GM12878 (cell line): Measurements from ENCODE around the gene CERT1. TPM values are rescaled to one million over a fixed set of nuclear protein-coding genes. Genes with fewer than 3 reads are reported as not detected.
A peak's percentile ranks its signal among the peaks of the same experiment; 100 is the strongest.

Experiments
- ATAC-seq: fragments of 200-7000 bp; cut with Tn5 transposase; 3 replicates; pipeline ENCODE4 v1.9.1; 2020; ENCODE audit warnings: mild to moderate bottlenecking, moderate library complexity
- BruUV-seq: library from RNA; stranded (reverse); fragments of 400-500 nt; replicated peaks from 2 replicates; lab custom pipeline; 2021; lab: Mats Ljungman, UMichigan
- CTCF ChIA-PET: fragments of 300-600 bp; sonication (Branson Sonifier 250); formaldehyde crosslinking; extraction: SDS; loops from one replicate; lab custom pipeline; 2021; ENCODE audit warnings: inconsistent platforms; lab: Yijun Ruan, JAX
- POLR2A ChIA-PET: fragments of 350-600 bp; formaldehyde crosslinking; extraction: SDS; loops from one replicate; lab custom pipeline; 2021; ENCODE audit warnings: inconsistent platforms; lab: Charles Lee
- RAD21 ChIA-PET: fragments of 300-600 bp; sonication (Branson Sonifier 250); formaldehyde crosslinking; loops from one replicate; lab custom pipeline; 2023; ENCODE audit warnings: antibody characterized with exemption; ENCODE audit not compliant: unreplicated experiment; lab: Charles Lee
- SMC1A ChIA-PET: fragments of 300-600 bp; sonication (Branson Sonifier 250); formaldehyde crosslinking; loops from one replicate; lab custom pipeline; 2023; ENCODE audit not compliant: unreplicated experiment, uncharacterized antibody; lab: Charles Lee
- DNase-seq: peaks from one replicate; pipeline ENCODE4 v3.0.0-alpha.2; 2011; ENCODE audit warnings: low read depth, low spot score
- FAIRE-seq: peaks from 3 replicates; lab custom pipeline; 2011; peaks lifted over from hg19 to GRCh38; lab: Jason Lieb, UNC
- H2AFZ ChIP-seq: 2 replicates; pipeline ENCODE4 v1.6.0; 2011; ENCODE audit warnings: low read depth, low read length, control low read depth; ENCODE audit not compliant: control insufficient read depth
- H3K27ac ChIP-seq: 2 replicates; pipeline ENCODE4 v1.5.1; 2011; ENCODE audit warnings: control low read depth; ENCODE audit not compliant: control insufficient read depth, insufficient read depth
- H3K27me3 ChIP-seq, 2 experiments: replicated peaks in 1 of 2; 2 replicates each; pipeline versions ENCODE4 v1.6.0 to v1.6.1; 2011; ENCODE audit warnings: low read length in 1 of 2; ENCODE audit not compliant: control insufficient read depth in 2 of 2, insufficient read depth in 2 of 2
- H3K36me3 ChIP-seq, 2 experiments: 2 replicates each; pipeline ENCODE4 v1.5.1; 2011; ENCODE audit warnings: low read length in 1 of 2; ENCODE audit not compliant: control insufficient read depth in 2 of 2, insufficient read depth in 2 of 2
- H3K4me1 ChIP-seq: 2 replicates; pipeline ENCODE4 v1.6.1; 2011; ENCODE audit warnings: mild to moderate bottlenecking, low read length, moderate library complexity, mixed read lengths; ENCODE audit not compliant: control insufficient read depth, insufficient read depth
- H3K4me2 ChIP-seq: 2 replicates; pipeline ENCODE4 v1.6.0; 2011; ENCODE audit warnings: control low read depth; ENCODE audit not compliant: control insufficient read depth, insufficient read depth
- H3K4me3 ChIP-seq: fragments of 200-600 bp; sonication (generic); 2 replicates; pipeline ENCODE4 v1.5.1; 2016
- H3K79me2 ChIP-seq: 2 replicates; pipeline ENCODE4 v1.6.0; 2011; ENCODE audit warnings: low read length; ENCODE audit not compliant: control insufficient read depth, insufficient read depth
- H3K9ac ChIP-seq: 2 replicates; pipeline ENCODE4 v1.8.0; 2011; ENCODE audit warnings: low read length, control low read depth, mixed read lengths; ENCODE audit not compliant: control insufficient read depth, insufficient read depth
- H3K9me3 ChIP-seq: replicated peaks from 3 replicates; pipeline ENCODE4 v1.5.1; 2011; ENCODE audit warnings: mild to moderate bottlenecking, low read length; ENCODE audit not compliant: control insufficient read depth, insufficient read depth
- H4K20me1 ChIP-seq: 2 replicates; pipeline ENCODE4 v1.6.0; 2011; ENCODE audit not compliant: control insufficient read depth, insufficient read depth
- BCLAF1 ChIP-seq: fragments of 450-650 bp; IDR thresholded peaks from 2 replicates; pipeline ENCODE4 v1.6.1; 2017; ENCODE audit warnings: antibody characterized with exemption, mild to moderate bottlenecking, moderate library complexity
- CBX3 ChIP-seq: fragments of 200-600 bp; sonication (generic); IDR thresholded peaks from 2 replicates; pipeline ENCODE4 v1.6.1; 2016; ENCODE audit warnings: low read depth, borderline replicate concordance
- CHD2 ChIP-seq: IDR thresholded peaks from 2 replicates; pipeline ENCODE4 v1.6.1; 2011; ENCODE audit warnings: low read depth, low read length, improper control_type of control experiment, borderline replicate concordance
- CREM ChIP-seq: IDR thresholded peaks from 2 replicates; pipeline ENCODE4 v1.6.1; 2014; ENCODE audit warnings: antibody characterized with exemption, low read depth
- DPF2 ChIP-seq: fragments of 450-650 bp; IDR thresholded peaks from 2 replicates; pipeline ENCODE4 v1.6.1; 2017; ENCODE audit warnings: mild to moderate bottlenecking
- HDAC6 ChIP-seq: fragments of 200-600 bp; sonication (generic); IDR thresholded peaks from one replicate; pipeline ENCODE4 v1.8.0; 2017; ENCODE audit warnings: antibody characterized with exemption; ENCODE audit not compliant: unreplicated experiment
- LARP7 ChIP-seq: fragments of 450-650 bp; IDR thresholded peaks from 2 replicates; pipeline ENCODE4 v1.6.1; 2017; ENCODE audit warnings: mild to moderate bottlenecking
- POLR2A ChIP-seq: IDR thresholded peaks from 2 replicates; pipeline ENCODE4 v1.6.1; 2011; ENCODE audit warnings: low read depth, mild to moderate bottlenecking, low read length
- SMARCA5 ChIP-seq: fragments of 450-650 bp; IDR thresholded peaks from 2 replicates; pipeline ENCODE4 v1.6.1; 2017; ENCODE audit warnings: mild to moderate bottlenecking
- SREBF2 ChIP-seq: IDR thresholded peaks from 2 replicates; pipeline ENCODE4 v1.6.1; 2012; ENCODE audit warnings: mild to moderate bottlenecking, low read length
- USF2 ChIP-seq: IDR thresholded peaks from 2 replicates; pipeline ENCODE4 v1.6.1; 2011; ENCODE audit warnings: low read depth, low read length, improper control_type of control experiment, borderline replicate concordance
- YBX1 ChIP-seq: fragments of 450-650 bp; IDR thresholded peaks from 2 replicates; pipeline ENCODE4 v1.6.1; 2016; ENCODE audit warnings: antibody characterized with exemption
- ZNF622 ChIP-seq: fragments of 450-650 bp; IDR thresholded peaks from 2 replicates; pipeline ENCODE4 v1.6.1; 2017; ENCODE audit warnings: mild to moderate bottlenecking, inconsistent platforms
- WGBS: methylation state at CpG from one replicate; pipeline ENCODE4 v1.1.6; 2016; ENCODE audit warnings: low lambda C conversion rate; ENCODE audit not compliant: insufficient replicate concordance, insufficient coverage; ENCODE audit errors: missing lambda C conversion rate; 5-methylcytosine and 5-hydroxymethylcytosine counted together
- in situ Hi-C: fragments of 300-500 bp; cut with MboI; formaldehyde crosslinking; loops from 9 replicates; pipeline ENCODE4 v1.14.3; 2018; ENCODE audit warnings: mixed read lengths
- intact Hi-C: fragments of 100-400 bp; cut with micrococcal nuclease; formaldehyde crosslinking; loops from one replicate; pipeline ENCODE4 v1.14.2; 2022; ENCODE audit not compliant: unreplicated experiment
- polyA plus RNA-seq, 11 experiments: library from polyadenylated mRNA; depleted of rRNA in 4 of 11; unstranded in 6 of 11; stranded (reverse) in 5 of 11; fragments of >200 nt; fragmentation: Nextera tagmentation in 4 of 11; fragmentation: Illumina TruSeq in 1 of 11; extraction: Ambion mirVana in 4 of 11; extraction: Trizol in 1 of 11; gene quantifications; 1 replicate in 1 of 11; 2 replicates in 10 of 11; pipeline versions ENCODE4 v1.2.1 to v1.2.3, GENCODE V29; 2011 to 2016; ENCODE audit warnings: inconsistent platforms in 2 of 11, missing spikeins in 2 of 11, low read depth in 1 of 11
- total RNA-seq, 4 experiments: library from RNA; depleted of rRNA in 3 of 4; stranded (reverse); fragments of >200 nt in 3 of 4; fragmentation: Illumina TruSeq in 1 of 4; extraction: Trizol in 1 of 4; gene quantifications; 2 replicates each; pipeline versions ENCODE4 v1.2.1 to v1.2.3, GENCODE V29; 2013 to 2021
- TF ChIP-seq, protein P1 (sequence below): IDR thresholded peaks from 2 replicates; pipeline ENCODE4 v1.6.1; 2012; ENCODE audit warnings: mild to moderate bottlenecking, low read depth, low read length

The CERT1 gene
- total and polyA plus RNA-seq, 10 of the 15 experiments (the other 5 are each of a cell fraction or from before 2014, with no cell fraction given): 7.7 to 36.7 (median 25.6) TPM

DNA sequence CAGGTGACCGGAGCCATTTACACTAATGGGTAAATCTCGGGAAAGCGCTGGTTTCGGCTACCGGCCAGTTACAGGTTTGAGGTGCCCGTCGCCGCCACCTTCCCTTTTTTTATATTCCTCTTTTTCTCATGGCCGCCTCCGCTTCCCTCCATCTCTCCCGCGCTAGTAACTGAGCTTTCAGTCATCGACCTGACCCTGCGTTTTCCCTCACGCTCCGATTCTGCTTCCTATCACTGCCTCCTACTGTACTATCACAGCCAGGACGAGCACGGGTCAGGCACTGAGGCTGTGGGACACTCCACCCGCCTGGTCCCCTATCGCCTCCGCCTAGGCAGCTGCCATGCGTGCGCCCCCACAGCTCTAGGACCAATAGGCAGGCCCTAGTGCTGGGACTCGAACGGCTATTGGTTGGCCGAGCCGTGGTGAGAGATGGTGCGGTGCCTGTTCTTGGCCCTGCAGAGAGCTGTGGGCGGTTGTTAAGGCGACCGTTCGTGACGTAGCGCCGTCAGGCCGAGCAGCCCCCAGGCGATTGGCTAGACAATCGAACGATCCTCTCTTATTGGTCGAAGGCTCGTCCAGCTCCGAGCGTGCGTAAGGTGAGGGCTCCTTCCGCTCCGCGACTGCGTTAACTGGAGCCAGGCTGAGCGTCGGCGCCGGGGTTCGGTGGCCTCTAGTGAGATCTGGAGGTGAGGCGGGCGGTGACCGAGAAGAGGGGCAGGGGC is 174.7 kb downstream of the CERT1 start, which contains the start of gene HMGCR:
HMGCR (plus strand) TSS at position 606 of the 722 bp plus-strand sequence. CDS start 5,386 bp downstream, outside the sequence.
- RAD21 ChIA-PET: interaction anchor here (0.7 to 1.7 kb wide), 20 partner anchors 9 to 381 kb away, joined by 3 to 28 read pairs (median 4); partner anchors contain the start of gene ANKRD31
- in situ Hi-C loops: no loop called here
- SMC1A ChIA-PET: interaction anchor here (0.6 to 3.6 kb wide), 11 partner anchors 15 to 402 kb away, joined by 3 to 24 read pairs (median 4); partner anchors contain the start of gene ANKRD31
- H3K9ac ChIP-seq: peak within 1 kb of the TSS; percentile 90
- POLR2A ChIA-PET: interaction anchor here (0.6 to 1.9 kb wide), 15 partner anchors 13 to 380 kb away, joined by 3 to 16 read pairs (median 4); partner anchors contain the start of genes ANKRD31 and POC5
- H3K4me3 ChIP-seq: peak within 1 kb of the TSS; percentile 91
- BruUV-seq: no TSS peak
- peak; percentile 98 for DNase-seq
- CTCF ChIA-PET: interaction anchor here (0.6 to 1.4 kb wide), 12 partner anchors 17 to 344 kb away, joined by 3 to 9 read pairs (median 3); partner anchors contain the start of gene ANKRD31
- peak within 1 kb of the TSS; percentile 96 for H3K27ac ChIP-seq
- peak; percentile 97 for ATAC-seq
- H3K27me3 ChIP-seq: no peaks in the 10 kb centered on the region
- peak within 1 kb of the TSS; percentile 97 for H3K4me2 ChIP-seq
- peaks cover 45% of the 10 kb centered on the region for H3K79me2 ChIP-seq
- H4K20me1 ChIP-seq: peaks cover 4% of the 10 kb centered on the region; the same call in 1 of the 2 replicates
- FAIRE-seq: peak; percentile 98
- intact Hi-C loops: loop anchor here (1.0 to 5.0 kb wide), 3 partner anchors 100 to 241 kb away; partner anchors contain the start of genes ANKRD31, CERT1 and POLK
- H3K36me3 ChIP-seq: peaks cover 0 to 6% of the 10 kb centered on the region in 2 experiments; a peak in 1 of 4 replicates
- H2AFZ ChIP-seq: peak within 1 kb of the TSS; percentile 99
- no peaks in the 10 kb centered on the region for H3K9me3 ChIP-seq
- H3K4me1 ChIP-seq: peaks cover 6% of the 10 kb centered on the region; the same call in 1 of the 2 replicates
- 1% methylated on average over 53 of the region's 56 CpGs for WGBS
- TF ChIP-seq LARP7 (no peak), ZNF622 (no peak), DPF2 (0 out of 2 replicates have a peak, but pooled peaks have one; percentile 32), BCLAF1 (no peak), YBX1 (no peak), USF2 (no peak; the same call in 1 of the 2 replicates), SMARCA5 (peak; percentile 66; the same call in 1 of the 2 replicates), CREM (peak; percentile 91), HDAC6 (peak; percentile 56), SREBF2 (peak; percentile 85), CHD2 (peak; percentile 89; the same call in 1 of the 2 replicates), CBX3 (no peak), POLR2A (peak; percentile 98)
- TF ChIP-seq, protein P1, sequence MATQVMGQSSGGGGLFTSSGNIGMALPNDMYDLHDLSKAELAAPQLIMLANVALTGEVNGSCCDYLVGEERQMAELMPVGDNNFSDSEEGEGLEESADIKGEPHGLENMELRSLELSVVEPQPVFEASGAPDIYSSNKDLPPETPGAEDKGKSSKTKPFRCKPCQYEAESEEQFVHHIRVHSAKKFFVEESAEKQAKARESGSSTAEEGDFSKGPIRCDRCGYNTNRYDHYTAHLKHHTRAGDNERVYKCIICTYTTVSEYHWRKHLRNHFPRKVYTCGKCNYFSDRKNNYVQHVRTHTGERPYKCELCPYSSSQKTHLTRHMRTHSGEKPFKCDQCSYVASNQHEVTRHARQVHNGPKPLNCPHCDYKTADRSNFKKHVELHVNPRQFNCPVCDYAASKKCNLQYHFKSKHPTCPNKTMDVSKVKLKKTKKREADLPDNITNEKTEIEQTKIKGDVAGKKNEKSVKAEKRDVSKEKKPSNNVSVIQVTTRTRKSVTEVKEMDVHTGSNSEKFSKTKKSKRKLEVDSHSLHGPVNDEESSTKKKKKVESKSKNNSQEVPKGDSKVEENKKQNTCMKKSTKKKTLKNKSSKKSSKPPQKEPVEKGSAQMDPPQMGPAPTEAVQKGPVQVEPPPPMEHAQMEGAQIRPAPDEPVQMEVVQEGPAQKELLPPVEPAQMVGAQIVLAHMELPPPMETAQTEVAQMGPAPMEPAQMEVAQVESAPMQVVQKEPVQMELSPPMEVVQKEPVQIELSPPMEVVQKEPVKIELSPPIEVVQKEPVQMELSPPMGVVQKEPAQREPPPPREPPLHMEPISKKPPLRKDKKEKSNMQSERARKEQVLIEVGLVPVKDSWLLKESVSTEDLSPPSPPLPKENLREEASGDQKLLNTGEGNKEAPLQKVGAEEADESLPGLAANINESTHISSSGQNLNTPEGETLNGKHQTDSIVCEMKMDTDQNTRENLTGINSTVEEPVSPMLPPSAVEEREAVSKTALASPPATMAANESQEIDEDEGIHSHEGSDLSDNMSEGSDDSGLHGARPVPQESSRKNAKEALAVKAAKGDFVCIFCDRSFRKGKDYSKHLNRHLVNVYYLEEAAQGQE: peak; percentile 5; the same call in 1 of the 2 replicates
